G401.6 (cell line): ENCODE results near the gene F7.
"Not testable (repeated sequence)": the region's sequence is repeated elsewhere in the genome, so short reads cannot be mapped to it uniquely, and the experiment has no call there.

Source experiments
- FAIRE-seq: peaks from 2 replicates; lab custom pipeline; 2012; peaks lifted over from hg19 to GRCh38; lab: Jason Lieb, UNC

F7 gene

GRCh38 chr13:113105032-113105920, at the start of gene F7:
TSS of gene F7 (plus strand) at chr13:113105791. CDS start at chr13:113105842, 51 bp downstream.
- no peak for FAIRE-seq

DNA sequence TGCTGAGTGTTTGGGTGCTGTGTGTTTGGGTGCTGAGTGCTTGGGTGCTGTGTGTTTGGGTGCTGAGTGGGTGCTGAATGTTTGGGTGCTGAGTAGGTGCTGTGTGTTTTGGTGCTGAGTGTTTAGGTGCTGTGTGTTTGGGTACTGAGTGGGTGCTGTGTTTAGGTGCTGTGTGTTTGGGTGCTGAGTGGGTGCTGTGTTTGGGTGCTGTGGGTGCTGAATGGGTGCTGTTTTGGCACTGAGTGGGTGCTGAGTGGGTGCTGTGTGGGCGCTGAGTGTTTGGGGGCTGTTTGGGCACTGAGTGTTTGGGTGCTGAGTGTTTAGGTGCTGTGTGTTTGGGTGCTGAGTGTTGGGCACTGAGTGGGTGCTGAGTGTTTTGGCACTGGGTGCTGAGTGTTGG, 48.5 kb upstream of the F7 start:
- no peak for FAIRE-seq

- FAIRE-seq = not testable (repeated sequence)
Measured at GRCh38 chr13:113057559-113057958, 48.0 kb upstream of the F7 start.

- FAIRE-seq = no peak
Measured at GRCh38 chr13:113058129-113058987, 47.2 kb upstream of the F7 start.

- FAIRE-seq = no peak
Measured at GRCh38 chr13:113058988-113059850, 46.4 kb upstream of the F7 start.

- FAIRE-seq = no peak
Measured at GRCh38 chr13:113059891-113060290, 45.7 kb upstream of the F7 start.

- no peak for FAIRE-seq
Measured at GRCh38 chr13:113060557-113061270, 44.9 kb upstream of the F7 start.

DNA sequence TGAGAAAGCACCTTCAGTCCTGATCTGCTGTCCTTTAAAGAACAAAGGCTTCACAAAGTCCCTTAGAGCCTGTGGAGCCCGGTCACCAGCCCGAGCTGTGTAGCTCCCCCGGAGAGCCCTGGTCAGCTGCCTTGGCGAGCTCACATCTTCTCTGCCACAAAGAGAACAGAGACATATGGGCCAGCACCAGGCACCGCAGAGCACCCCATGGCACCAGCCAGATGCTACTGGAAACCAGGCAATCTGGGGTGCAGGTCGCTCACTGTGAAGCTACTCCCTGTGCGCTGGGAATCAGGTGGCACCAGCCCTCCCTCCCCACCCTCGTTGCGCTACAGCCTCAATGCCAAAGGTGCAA, 44.3 kb upstream of the F7 start:
- no peak for FAIRE-seq

GRCh38 chr13:113061796-113062425, 43.7 kb upstream of the F7 start:
- no peak for FAIRE-seq

DNA sequence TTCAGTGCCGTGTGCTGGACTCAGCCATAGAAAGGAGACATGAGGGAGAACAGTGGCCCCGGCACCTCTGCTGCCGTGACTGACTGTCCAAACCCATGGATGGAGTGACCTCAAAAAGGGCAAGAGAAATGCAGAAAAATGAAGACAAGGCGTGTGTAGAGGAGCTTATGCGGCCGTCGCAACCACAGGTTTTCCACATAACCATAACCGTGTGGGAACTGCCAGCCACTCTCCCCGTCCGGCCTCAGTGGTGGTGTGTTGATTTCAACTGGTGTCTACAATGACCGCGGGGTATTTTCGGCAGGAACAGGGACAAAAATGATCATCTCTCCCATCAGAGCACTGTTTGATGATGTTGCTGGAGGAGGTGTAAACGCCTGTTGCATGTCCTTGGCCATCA, 42.9 kb upstream of the F7 start:
- FAIRE-seq = no peak

- FAIRE-seq = no peak
Measured at GRCh38 chr13:113063091-113063491, 42.5 kb upstream of the F7 start.

DNA sequence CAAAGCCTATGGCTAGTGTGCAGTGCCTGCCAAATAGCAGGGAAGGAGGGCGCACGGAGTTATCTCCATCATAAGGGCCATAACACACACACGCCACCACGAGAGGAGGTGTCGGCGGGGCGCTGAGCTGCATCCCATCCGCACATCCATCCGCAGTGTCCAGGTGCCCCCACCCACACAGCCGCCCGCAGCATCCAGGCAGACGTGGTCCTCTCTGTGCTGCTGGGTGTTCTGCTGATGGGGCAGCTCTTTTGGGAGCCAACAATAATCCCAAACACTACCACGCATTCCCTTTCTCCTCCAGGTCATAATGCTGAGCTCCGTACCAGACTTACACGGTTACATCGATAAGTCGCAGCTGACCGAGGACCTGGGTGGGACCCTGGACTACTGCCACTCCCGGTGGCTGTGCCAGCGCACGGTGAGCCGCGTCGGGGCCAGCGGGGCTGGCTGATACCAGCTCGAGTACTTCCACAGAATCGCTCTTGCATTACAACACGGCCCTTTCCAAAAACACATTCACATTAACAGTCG, 41.5 kb upstream of the F7 start:
- FAIRE-seq = no peak

DNA sequence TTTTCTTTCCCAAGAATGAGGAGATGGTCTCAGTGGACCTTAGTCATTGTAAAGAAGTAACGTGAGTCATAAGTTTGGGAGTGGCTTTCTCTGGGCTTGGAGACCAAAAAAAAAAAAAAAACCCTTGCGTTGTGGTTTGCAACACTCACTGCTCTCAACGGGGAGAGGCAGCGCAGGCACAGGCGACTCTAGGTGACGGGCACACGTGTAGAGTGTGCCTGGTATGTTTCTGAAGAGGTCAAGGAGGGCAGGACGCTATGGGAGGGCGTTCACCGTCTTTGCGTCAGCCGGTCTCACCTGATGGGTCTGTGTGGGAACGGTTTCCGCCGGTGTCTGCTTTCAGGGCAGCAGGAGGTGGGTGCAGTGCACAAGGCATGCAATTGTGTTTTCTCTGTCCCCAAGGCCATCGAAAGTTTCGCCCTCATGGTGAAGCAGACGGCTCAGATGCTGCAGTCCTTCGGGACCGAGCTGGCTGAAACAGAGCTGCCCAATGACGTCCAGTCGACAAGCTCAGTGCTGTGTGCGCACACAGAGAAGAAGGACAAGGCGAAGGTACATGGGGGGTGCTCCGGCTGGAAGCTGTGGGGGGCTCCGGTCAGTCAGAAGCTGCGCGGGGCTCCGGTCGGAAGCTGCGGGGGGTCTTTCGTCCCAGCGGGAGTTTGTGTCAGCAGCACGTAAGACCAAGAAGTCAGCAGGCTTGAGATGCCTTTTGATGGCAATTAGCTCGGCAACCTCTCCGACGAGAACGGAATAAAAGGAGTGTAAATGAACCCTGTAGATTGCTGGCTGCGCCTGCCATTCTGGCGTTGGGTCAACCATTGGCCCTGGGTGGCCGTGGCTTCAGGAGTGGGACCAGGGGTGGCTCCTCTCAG, 40.8 kb upstream of the F7 start:
- FAIRE-seq = no peak

- no peak for FAIRE-seq
Measured at GRCh38 chr13:113065406-113066141, 40.0 kb upstream of the F7 start.

DNA sequence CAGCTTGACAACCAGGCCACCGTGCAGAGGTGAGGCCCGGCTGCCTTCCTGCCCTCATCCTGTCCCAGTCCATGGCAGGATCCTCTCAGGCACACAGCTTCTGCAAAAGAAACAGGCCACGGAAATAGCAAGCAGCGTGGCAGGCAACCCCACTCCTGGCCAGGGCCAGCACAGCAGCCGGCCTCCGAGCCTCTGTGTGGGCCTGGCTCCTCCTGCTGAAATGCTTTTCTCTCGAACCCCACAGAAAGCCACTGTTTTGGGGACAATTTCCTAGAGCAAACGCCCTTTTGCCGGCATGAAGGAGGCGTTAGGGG, 39.5 kb upstream of the F7 start:
- FAIRE-seq = no peak

GRCh38 chr13:113066746-113067145, 38.8 kb upstream of the F7 start:
- no peak for FAIRE-seq

DNA sequence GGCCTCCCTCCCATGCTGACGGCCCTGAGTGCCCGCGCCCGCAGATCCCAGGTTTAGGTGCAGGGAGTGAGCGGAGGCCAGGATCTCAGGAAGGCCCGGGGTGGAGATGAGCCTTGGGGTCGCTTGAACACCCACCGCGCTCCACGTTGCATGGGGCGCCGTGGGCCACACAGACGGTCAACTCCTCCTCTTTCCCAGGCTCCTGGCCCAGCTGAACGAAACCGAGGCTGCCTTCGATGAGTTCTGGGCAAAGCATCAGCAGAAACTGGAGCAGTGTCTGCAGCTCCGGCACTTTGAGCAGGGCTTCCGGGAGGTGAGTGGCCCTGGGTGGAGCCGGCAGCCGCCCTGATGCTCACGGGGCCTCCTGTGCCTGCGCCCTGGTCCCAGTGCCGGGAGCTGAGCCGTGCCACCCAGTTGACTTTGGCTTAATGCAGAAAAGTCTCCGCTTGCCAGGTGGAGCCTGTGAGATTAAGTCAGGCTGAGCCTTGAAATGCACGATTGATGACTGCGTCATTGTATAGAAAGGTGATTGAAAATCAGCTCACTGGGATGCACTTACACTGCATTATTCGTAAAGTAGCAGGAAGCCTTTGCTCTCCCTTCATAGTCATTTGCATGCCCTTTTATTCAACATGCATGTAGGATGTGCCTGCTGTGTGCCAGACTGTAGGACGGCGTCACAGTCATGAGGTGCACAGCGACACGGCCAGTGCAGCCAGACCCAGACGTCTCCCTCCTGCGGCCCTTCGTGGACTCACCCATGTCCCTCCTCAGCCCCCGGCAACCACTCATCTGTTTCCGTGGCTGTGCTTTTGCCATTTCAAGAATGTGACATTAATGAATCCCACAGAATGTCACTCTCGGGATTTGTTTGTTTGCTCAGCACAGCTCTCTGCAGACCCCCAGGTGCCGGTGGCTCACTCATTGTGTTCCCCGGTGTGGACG, 35.5 kb upstream of the F7 start:
- FAIRE-seq = no peak

DNA sequence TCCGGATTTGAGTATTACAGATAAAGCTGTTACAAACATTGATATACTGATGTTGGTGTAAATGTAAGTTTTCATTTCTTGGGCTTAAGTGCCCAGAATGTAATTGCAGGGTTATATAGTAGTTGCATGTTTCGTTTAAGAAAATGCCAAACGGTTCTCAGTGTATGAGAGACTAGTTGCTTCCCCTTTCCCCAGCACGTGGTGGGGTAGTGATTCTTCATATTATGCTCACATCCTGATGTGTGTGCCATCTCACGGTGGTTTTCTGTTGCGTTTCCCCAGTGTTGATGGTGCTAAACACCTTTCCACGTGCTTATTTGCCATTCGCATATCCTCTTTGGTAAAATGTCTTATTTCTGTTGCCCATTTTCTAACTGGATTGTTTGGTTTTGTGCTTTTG, 34.7 kb upstream of the F7 start:
- no peak for FAIRE-seq
